HG02588 (cell line): ENCODE data around the gene SPTLC1.

Experiments
- ATAC-seq: cut with Tn5 transposase; IDR thresholded peaks from one replicate; pipeline ENCODE4 v1.9.1; 2021; ENCODE audit warnings: mild to moderate bottlenecking, moderate library complexity; ENCODE audit not compliant: unreplicated experiment

The SPTLC1 gene

GRCh38 chr9:92100237-92100911, 14.8 kb downstream of the SPTLC1 start:
- no peak for ATAC-seq

DNA sequence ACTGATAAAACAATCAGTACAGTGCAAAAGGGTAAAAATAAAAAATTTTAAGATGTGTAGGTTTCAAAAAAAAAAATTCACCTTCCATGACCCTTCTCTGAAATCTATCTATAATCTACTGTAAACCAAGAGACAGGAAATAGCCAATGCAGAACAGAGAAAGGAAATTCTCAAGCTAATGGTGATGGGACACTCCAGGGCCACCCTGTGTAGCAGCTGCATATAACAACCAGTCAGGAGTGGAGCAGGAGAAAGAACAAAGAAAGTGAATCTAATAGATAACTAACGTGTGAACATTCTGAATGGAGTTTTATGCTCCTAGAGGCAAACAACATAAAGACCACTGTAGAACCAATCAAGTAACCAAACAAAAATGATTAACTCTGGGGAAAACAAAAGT, 16.6 kb downstream of the SPTLC1 start:
- no peak for ATAC-seq

- ATAC-seq, result no peak
Observed at GRCh38 chr9:92097997-92098482, 17.2 kb downstream of the SPTLC1 start.

DNA sequence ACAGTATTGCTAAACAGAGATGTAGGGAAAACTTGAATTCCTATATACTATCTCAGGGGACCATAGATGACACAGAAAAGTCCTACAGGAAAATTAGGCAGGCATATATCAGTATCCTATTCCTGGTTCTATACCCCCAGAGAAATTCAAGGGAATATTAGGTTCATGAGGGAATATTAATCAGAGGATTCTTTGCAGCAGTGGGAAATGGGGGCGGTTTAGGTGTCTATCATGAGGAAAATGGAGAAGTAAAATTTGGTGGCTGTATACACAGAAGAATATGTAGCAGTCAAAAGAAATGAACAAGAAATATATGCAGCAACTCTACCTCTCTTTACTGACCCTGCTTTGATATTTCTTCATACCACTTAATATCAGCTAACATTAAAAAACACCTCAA, 20.0 kb downstream of the SPTLC1 start:
- ATAC-seq, result no peak

- ATAC-seq, result no peak
Observed at GRCh38 chr9:92094655-92095054, 20.6 kb downstream of the SPTLC1 start.

DNA sequence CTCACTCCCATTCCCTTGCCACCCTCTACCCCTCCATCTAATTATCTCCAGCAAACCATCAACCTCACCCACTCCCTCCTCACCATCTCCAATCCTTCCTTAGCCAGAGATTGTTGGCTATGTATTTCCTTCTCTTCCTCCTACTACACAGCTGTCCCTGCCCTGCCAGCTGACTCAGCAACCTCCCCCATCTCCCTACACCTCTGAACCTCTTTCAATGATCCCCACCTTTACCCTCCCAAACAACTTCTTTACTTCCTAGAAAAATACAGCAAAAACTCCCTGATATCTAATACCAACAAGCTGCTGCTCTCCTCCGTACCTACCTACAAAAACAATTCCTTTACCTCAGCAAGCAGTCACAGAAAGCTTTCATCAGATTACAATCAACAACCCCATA, 37.3 kb downstream of the SPTLC1 start:
- ATAC-seq, result no peak

GRCh38 chr9:92071634-92072033, 43.6 kb downstream of the SPTLC1 start:
- no peak for ATAC-seq

DNA sequence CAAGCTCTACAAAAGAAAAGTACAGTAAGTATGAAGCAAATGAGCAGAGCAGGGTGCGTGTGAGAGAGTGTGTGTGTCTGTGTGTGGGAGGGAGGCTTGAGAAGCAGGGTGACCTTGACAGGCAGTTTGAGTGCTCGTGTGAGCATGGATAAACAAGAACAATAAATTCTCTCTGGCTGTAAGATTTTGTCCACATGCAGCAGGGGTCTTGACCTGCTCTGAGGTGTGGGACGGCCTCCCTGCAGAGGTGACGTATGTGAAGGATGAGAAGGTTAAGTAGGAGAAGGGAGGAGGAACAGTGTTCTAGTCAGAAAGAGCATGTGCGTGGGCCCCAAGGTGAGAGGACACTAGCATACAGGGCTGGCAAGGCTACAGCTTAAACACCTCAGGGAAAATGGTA, 49.0 kb downstream of the SPTLC1 start:
- ATAC-seq, result no peak

- no peak for ATAC-seq
Observed at GRCh38 chr9:92064711-92065110, 50.5 kb downstream of the SPTLC1 start.

- no peak for ATAC-seq
Observed at GRCh38 chr9:92061184-92061583, 54.0 kb downstream of the SPTLC1 start.

- ATAC-seq, result no peak
Observed at GRCh38 chr9:92059661-92060060, 55.6 kb downstream of the SPTLC1 start.

DNA sequence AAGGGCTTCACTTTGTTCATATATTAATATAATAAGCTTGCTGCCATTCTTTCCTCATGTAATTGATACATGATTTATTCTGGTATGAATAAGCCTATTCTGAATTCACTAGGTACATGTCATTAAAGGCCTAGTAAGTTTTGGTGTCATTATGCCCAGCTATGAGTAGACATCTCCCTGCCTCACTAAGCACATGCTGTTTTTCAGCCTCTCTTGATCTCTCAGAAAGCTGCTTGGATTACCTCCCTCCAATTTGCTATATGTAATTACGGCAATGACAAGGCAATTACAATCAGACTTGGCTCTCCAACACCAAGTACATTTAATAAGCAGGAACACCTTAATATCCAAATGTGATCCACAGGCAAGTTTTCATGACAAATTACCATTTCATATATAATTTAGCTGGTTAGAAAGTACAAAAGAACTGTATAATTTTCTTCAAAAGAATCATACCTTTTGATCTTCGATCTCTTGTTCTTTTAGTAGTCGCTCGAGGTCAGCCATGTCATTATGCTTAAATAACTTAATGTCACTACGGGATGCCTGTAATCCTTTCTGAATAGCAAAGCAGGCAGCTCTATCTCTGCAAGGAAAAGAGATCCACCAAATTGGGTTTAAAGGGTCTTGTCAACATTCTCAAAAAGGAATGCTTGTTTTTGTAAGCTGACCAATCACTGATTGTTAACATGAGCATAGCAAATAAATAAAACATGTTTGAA, 56.3 kb downstream of the SPTLC1 start:
- ATAC-seq, result no peak

DNA sequence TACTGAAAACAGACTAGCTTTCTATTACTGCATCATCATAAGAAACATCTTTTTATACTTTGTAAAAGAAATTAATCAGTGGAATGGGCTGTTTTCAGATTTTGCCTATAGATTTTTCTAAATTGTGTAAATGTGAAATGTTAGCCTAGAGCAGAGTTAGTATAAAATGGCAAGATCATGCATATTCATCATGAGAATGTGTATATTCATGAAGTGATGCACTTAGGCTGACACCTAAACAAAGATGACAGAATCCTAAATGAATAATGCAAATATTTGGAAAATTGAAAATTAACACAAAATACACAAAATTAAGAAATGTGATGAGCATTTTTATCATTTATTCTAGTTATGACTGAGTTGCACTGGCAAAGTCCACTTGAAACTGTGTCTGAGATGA, 57.2 kb downstream of the SPTLC1 start:
- ATAC-seq, result no peak

DNA sequence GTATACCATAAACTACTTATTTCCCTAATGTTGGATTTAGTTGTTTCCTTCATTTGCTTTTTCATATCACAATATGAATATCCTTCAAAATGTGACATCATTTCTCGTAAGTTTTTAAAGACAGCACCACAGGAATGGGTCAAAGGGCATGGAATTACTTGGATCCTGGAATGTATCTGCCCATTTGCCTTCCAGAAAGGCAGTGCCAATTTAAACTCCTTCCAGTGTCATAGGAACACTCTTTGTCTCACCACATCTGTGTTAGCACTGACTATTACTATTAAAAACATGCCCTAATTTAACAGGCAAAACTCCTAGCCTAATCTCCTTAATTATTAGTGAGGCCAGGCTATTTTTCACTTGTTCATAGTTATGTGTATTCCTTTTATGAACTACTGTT, 58.0 kb downstream of the SPTLC1 start:
- ATAC-seq, result no peak

GRCh38 chr9:92055624-92056023, 59.6 kb downstream of the SPTLC1 start:
- no peak for ATAC-seq

DNA sequence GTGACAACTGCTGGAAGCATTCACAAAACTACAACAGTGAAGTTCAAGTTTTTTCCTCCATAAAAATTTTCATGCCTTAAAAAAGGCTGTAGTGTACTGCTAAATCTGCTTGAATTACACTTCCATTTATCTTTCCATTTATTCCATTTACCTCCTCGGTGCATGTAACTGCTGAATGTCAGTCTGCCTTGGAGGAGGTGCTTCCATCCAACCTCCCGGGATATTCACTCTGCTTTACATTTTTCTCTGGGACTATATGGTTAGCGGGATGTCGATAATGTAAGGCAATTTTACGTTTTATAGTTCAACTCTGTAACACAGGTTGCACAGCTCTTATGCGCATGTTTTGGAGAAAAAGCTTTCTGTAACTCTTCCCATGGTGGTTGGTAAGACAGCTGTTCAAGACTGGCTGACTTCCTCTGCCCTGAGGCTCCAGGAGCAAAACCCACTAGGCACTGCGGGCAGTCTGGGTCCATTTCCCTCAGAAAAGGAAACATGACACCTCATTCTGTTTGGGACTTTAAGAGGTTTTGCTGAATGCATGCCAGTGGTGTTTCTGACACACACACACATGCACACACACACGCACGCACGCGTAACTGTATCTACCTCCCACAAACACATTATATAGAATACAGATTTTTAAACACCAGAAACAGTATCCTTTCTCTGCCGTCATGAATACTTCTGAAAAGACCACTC, 66.1 kb downstream of the SPTLC1 start:
- ATAC-seq, result no peak

DNA sequence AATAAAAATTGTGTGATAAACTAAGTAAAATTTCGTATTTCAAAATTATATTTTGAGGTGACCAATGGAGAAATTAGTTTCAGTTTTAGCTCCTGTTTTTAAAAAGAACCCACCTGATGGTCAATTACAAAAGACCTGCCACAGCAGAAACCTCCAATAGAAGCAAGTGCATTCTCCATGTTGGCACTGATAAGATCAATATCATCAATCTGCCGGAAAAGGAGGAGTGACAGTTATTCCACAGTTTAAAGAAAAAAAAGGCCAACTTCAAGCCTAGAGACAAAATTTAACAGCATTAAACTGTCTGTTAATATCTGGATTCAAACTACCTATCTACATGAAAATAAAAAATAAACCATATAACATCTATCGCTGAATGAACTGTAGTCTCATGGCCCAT, 67.7 kb downstream of the SPTLC1 start:
- no peak for ATAC-seq

DNA sequence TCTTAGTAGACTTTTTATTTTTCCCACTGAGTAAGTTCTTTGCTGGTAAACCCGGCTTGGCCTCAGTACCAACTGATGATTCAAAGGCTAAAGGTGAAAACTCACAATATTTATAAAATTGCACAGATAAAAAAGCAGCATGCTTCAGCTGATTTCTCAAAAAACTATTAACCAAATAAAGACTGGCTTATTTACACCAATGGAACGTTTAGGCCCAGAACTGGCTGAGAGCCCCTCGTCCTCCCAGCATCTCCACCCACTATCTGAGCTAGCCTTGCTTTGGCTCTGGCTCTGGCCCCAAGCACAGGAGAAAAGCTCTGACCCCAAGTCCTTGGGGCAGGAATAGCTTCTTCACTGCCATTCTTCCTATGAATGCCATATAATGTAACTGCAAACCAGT, 68.5 kb downstream of the SPTLC1 start:
- no peak for ATAC-seq

DNA sequence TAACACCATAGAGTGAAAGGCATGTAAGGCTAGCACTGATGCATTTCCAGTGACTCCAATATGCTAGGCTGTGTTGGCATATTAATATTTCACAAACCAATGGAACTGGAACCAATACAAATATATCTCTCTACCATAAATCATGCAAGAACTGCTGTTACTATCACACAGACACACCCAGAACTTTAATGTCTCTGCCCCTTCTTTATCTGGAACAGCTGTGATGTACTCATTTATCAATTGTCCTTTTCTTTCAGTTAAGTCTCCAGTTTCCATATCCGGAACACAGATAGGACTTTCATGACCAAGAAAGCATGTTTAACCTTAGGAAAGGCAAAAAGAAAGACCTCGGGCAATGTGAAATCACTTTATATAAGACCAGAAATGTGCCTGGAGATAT, 70.3 kb downstream of the SPTLC1 start:
- no peak for ATAC-seq

GRCh38 chr9:92043002-92043401, 72.2 kb downstream of the SPTLC1 start:
- no peak for ATAC-seq

- no peak for ATAC-seq
Observed at GRCh38 chr9:92042260-92042659, 73.0 kb downstream of the SPTLC1 start.

GRCh38 chr9:92036756-92037155, 78.5 kb downstream of the SPTLC1 start:
- ATAC-seq, result no peak
